Cardiac septum (tissue), 1 donor: ENCODE data around the gene PPFIA3. TPM values are rescaled to one million over a fixed set of nuclear protein-coding genes. Genes with fewer than 3 reads are reported as not detected.
"Not testable (repeated sequence)": the region's sequence is repeated elsewhere in the genome, so short reads cannot be mapped to it uniquely, and the experiment has no call there.

Experiments used
- DNase-seq: peaks from one replicate; pipeline ENCODE4 v3.0.0-alpha.2; 2020; ENCODE audit warnings: low spot score
- intact Hi-C: fragments of 100-400 bp; cut with DNase I; formaldehyde crosslinking; loops from one replicate; pipeline ENCODE4 v1.14.0; 2022
- total RNA-seq: library from RNA; stranded (reverse); fragmentation: NEBNext Ultra II Directional; extraction: Animal tissue kit (Norgen Biotek cat#: 25700); gene quantifications from one replicate; pipeline ENCODE4 v1.2.1, GENCODE V29; 2021
- donor health status: DM: no; HTN: no; CAD: no.

The PPFIA3 gene
- total RNA-seq, 1 donor from 2014 or later = 10.1 TPM

DNA sequence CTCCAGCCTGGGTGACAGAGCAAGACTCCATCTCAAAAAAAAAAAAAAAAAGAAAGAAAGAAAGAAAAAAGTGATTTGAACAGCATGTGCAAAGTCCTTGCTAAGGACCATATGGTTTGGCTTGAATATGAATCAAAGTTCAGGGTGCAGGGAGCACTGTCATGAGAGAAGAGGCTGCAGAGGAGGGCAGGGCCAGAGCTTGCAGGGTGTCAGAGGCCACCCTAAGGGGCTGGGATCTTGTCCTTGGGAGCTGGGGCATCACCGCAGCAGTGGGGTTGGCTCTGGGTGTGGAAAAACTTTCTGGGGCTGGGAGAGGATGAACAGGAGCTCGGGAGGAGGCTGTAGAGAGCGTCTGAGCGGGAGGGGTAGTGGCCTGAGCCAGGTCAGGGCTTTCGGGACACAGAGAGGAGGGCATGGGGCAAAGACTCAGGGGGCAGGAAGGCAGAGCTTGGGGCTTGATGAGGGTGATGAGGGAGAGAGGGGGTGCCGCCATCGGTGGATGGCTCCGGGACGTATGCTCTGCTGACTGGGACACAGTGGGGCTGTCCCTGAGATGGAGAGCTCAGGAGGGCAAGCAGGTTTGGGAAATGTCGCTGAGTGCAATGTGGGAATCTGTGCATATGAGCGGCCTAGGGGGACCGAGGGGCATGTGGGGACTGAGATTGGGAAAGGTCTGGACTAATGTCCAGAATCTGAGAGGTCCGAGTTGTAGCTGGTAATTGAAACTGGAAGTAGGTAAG, 41.3 kb downstream of the PPFIA3 start:
- intact Hi-C loops = no loop called here
- no peak for DNase-seq

DNA sequence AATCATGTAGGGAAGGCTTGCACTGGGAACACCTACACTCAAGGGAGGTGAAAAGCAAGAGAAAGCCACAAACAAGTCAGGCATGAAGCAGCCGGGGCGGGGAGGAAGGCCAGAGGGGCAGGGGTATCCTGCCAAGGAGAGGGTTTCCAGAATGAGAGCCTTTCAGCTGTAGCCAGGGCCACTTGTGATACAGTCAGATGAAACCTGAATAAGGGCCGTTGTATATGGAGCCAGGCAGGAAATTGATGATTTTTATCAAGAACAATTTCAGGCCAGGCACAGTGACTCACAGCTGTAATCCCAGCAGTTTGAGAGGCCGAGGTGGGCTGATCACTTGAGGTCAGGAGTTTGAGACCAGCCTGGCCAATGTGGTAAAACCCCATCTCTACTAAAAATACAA, 42.6 kb downstream of the PPFIA3 start:
- intact Hi-C loops = no loop called here
- DNase-seq = no peak

DNA sequence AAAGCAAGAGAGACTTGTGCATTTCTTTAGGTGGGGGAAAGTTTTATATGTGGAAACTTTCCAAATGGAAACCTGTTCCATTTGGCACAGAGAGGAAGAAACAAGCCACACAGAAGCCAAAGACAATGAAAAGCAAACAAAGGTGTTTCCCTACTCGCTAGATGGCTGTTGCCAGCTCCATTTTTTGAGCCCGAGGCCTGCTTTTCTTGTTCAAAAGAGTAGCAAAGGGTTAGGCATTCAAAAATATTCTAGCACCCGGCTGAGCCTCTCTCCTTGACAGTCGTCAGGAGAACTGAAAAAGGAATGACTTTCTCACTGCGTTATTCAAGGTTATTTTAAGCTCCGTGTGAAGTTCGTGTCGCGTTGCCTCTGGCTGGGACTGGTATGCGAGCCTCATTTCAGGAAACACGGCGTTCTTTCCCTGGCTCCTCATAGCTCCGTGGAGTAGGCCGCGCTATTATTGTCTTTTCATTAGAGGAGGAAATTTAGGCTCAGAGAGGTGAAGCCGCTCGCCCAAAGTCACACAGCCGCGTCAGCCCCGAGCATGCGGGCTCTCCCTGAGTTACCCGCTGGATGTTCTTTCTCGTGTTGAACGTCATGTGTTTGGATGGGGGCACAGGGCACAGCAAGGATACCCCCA, 45.9 kb downstream of the PPFIA3 start:
- intact Hi-C loops = no loop called here
- DNase-seq = no peak

DNA sequence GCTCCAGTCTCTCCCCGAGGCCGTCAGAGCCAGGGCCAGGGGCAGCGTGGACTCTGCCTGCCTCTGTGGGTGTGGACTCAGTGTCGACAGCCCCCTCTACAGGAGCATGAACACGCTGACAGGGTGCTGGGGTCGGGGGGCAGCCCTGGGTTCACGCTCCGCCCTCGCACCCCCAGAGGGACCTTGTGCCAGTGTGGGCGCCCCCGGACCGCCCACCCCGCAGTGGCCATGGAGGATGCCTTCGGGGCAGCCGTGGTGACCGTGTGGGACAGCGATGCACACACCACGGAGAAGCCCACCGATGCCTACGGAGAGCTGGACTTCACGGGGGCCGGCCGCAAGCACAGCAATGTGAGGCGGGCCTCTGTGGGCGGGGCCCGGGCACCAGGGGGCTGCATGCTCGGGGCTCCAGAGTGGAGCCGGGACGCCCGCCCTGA, 46.5 kb downstream of the PPFIA3 start:
- intact Hi-C loops = no loop called here
- no peak for DNase-seq

DNA sequence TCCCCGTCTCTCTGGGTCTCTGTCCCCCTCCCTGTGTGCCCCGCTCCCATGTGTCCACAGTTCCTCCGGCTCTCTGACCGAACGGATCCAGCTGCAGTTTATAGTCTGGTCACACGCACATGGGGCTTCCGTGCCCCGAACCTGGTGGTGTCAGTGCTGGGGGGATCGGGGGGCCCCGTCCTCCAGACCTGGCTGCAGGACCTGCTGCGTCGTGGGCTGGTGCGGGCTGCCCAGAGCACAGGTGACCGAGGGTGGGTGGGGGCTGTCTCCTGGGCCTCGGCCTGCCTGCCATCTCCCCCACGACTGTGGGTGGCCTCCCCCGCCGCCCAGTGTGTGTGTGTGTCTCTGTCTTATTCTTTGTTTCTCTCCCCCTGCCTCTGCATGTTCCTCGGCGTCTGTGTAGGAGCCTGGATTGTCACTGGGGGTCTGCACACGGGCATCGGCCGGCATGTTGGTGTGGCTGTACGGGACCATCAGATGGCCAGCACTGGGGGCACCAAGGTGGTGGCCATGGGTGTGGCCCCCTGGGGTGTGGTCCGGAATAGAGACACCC, 48.6 kb downstream of the PPFIA3 start:
- intact Hi-C loops = no loop called here
- DNase-seq = no peak

DNA sequence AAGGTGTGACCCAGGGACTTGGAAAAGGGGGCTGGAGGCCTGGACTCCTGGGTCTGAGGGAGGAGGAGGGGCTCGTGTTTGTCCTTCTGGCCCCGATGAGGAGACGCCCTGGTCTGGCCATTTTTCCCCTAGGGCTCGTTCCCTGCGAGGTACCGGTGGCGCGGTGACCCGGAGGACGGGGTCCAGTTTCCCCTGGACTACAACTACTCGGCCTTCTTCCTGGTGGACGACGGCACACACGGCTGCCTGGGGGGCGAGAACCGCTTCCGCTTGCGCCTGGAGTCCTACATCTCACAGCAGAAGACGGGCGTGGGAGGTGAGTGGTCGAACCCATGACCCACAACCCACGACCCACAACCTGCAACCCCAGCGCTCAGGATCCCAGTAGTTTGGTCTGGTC, 49.1 kb downstream of the PPFIA3 start:
- intact Hi-C loops = no loop called here
- DNase-seq = no peak

DNA sequence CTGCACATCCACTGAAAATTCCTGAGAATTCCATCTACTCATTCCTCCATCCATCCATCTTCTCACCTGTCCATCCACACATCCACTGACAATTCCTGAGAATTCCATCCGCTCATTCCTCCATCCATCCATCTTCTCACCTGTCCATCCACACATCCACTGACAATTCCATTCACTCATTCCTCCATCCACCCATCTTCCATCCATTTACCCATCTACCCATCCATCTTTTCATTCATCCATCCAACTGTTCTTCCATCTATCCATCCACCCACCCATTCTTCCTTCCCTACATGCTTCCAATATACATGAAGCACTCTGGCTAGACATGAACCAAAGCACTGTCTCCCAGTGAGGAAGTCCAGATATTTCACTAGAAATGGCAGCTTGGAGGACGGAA, 53.9 kb downstream of the PPFIA3 start:
- no peak for DNase-seq
- intact Hi-C loops = no loop called here

DNA sequence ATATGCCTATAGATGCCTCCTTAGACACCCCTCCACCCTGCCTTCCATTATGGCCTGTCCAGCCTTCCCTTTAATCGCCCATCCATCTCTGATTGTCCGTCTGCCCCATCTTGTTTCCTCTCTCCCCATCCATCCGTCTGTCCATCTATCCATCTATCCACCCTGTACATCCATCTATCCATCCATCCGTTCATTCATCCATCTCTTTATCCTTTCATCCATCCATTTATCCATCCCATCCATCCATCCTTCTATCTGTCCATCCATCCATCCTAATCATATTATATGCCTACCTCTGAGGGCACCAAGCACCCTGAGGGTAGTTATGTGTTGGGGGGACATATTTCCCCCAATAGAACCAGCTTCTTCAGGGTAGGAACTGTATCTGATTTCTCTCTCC, 61.3 kb downstream of the PPFIA3 start:
- intact Hi-C loops = no loop called here

DNA sequence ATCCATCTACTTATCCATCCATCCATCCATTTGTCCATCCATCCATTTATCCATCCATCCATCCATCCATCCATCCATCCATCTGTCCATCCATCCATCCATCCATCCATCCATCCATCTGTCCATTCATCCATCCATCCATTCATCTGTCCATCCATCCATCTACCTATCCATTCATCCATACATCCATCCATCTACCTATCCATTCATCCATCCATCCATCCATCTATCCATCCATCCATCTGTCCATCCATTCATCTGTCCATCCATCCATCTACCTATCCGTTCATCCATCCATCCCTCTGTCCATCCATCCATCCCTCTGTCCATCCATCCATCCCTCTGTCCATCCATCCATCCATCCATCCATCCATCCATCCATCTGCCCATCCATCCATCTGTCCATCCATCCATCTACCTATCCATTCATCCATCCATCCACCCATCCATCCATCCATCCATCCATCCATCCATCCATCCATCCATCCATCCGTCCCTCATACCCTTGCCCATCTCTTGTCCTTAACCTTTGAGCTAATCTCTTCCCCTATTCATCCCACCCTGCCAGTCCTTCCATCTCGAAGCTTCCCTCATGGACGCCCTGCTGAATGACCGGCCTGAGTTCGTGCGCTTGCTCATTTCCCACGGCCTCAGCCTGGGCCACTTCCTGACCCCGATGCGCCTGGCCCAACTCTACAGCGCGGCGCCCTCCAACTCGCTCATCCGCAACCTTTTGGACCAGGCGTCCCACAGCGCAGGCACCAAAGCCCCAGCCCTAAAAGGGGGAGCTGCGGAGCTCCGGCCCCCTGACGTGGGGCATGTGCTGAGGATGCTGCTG, 62.9 kb downstream of the PPFIA3 start:
- intact Hi-C loops, DNase-seq: not testable (repeated sequence)

More for the DNA sequence above, 61.3 kb downstream of the PPFIA3 start:
- DNase-seq = no peak

DNA sequence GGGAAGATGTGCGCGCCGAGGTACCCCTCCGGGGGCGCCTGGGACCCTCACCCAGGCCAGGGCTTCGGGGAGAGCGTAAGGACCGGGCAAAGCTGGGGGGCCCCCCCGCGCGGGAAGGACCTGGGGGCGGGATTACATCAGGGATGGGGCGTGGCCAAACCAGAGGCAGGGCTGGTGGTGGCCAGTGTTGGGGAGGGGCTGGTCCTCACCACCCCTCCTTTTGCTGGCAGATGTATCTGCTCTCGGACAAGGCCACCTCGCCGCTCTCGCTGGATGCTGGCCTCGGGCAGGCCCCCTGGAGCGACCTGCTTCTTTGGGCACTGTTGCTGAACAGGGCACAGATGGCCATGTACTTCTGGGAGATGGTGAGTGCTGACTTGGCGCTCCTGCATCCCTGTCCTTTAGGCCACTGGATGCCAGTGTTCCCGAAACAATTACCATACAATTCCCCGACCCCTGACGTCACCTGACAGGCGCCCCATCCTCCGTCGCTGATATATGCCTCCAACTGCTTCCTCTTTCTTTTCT, 63.6 kb downstream of the PPFIA3 start:
- intact Hi-C loops = no loop called here

DNA sequence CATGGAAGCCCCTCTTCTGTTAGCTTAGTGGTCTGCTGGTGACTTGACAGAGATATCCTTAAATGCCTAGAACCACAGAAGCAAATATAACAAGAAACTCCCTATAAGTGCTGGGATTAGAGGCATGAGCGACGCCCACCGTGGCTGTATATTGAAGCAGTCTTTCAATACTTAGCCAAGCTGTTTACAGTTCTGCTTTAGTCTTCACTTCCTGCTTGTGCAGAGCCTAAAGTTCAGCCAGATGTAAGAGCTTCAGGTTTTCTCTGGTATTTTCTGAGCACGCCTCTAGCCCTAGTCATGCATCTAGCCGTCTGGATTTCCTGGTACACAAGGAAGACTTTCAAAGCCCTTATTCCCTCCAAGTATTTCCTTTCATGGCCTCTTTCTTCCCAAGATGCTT, 66.8 kb downstream of the PPFIA3 start:
- no peak for DNase-seq
- intact Hi-C loops = no loop called here

More for the DNA sequence above, 63.6 kb downstream of the PPFIA3 start:
- DNase-seq = no peak

DNA sequence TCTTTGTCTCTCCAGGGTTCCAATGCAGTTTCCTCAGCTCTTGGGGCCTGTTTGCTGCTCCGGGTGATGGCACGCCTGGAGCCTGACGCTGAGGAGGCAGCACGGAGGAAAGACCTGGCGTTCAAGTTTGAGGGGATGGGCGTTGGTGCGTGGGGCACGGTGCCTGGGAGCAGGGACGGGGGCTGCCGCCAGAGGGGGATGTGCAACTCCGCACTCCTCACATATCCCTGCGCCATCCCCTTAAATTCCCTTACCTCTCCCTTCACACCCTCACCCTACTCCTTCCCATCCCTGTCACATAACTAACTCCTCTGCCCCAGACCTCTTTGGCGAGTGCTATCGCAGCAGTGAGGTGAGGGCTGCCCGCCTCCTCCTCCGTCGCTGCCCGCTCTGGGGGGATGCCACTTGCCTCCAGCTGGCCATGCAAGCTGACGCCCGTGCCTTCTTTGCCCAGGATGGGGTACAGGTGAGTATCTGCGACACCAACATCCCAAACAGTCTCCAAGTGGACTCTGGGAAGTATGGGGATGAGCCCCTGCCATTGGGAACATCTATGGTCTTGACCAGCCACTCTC, 69.4 kb downstream of the PPFIA3 start:
- intact Hi-C loops = no loop called here

DNA sequence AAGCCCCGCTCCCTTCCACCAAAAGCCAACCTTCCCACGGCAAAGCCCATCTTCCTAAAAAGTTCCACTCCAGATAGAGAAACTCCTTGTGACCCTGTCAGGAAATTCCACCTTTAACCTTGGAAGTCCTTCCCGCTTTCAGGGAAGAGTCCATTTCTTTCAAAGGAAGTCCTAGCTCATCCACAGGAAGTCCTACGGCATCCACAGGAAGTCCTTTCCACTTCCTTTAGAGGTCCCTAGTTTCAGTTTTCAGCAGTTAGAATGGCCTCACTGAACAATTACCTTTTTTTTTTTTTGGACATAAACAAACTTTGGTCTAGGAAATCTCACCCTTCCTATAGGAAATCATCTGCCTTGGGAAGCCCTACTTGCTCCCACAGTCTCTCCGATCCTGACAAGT, 69.9 kb downstream of the PPFIA3 start:
- DNase-seq = no peak
- intact Hi-C loops = no loop called here

More for the DNA sequence above, 69.4 kb downstream of the PPFIA3 start:
- no peak for DNase-seq

DNA sequence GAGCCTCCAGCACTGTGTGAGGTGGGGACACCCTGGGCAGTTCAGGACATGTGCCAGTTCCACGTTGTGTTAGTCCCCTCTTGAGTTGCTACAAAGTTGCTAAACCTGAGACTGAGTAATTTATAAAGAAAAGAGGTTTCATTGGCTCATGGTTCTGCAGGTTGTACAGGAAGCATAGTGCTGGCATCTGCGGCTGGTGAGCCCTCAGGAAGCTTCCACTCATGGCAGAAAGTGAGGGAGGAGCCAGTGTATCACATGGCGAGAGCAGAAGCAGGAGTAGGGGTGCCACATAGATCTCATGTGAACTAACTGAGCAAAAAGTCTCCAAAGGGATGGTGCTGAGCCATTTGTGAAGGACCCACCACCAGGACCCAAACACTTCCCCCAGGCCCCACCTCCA, 71.4 kb downstream of the PPFIA3 start:
- intact Hi-C loops = no loop called here

DNA sequence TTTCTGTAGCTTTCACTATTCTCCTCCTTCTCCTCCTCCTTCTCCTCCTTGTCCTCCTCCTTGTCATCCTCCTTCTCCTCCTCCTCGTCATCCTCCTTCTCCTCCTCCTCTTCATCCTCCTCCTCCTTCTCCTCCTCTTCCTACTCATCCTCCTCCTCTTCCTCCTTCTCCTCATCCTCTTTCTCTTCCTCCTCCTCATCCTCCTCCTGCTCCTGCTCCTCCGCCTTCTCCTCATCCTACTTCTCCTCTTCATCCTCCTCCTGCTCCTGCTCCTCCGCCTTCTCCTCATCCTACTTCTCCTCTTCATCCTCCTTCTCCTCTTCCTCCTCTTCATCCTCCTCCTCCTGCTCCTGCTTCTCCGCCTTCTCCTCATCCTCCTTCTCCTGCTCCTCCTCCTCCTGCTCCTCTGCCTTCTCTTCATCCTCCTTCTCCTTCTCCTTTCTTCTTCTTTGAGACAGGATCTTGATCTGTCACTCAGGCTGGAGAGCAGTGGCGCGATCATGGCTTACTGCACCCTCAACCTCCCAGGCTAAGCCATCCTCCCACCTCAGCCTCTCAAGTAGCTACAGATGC, 74.6 kb downstream of the PPFIA3 start:
- no peak for DNase-seq
- intact Hi-C loops = no loop called here

More for the DNA sequence above, 71.4 kb downstream of the PPFIA3 start:
- DNase-seq = no peak

DNA sequence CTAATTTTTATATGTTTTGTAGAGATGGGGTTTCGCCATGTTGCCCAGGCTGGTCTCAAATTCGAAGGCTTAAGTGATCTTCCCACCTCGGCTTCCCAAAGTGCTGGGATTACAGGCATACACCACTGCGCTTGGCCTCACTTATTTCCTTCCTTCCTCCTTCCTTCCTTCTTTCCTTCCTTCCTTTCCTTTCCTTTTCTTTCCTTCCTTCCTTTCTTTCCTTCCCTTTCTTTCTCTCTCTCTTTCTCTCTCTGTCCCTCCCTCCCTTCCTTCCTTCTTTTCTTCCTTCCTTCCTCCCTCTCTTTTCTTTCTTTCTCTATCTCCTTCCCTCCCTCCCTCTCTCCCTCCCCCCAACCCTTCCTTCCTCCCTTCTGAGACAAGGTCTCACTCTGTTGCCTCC, 75.1 kb downstream of the PPFIA3 start:
- DNase-seq = no peak
- intact Hi-C loops = no loop called here

DNA sequence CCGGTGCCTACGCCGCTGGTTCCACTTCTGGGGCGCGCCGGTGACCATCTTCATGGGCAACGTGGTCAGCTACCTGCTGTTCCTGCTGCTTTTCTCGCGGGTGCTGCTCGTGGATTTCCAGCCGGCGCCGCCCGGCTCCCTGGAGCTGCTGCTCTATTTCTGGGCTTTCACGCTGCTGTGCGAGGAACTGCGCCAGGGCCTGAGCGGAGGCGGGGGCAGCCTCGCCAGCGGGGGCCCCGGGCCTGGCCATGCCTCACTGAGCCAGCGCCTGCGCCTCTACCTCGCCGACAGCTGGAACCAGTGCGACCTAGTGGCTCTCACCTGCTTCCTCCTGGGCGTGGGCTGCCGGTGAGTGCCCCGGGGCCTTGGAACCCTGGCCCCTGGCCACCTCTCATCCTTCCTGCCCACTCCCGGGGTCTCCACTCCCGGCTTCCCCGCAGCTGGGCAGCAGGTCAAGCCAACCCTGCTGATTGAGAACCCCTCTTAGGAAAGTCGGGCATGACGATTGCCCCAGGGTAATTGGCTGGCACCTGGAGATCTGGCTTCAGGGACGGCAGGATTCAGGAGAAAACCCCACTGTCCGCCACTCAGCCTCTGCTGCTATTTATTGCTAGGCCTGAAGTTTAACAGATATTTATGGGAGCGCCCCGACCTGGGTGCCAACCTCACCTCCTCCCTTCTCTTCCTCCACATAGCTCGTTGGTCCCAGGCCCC, 77.3 kb downstream of the PPFIA3 start:
- intact Hi-C loops = no loop called here
- DNase-seq = peak; percentile 85

DNA sequence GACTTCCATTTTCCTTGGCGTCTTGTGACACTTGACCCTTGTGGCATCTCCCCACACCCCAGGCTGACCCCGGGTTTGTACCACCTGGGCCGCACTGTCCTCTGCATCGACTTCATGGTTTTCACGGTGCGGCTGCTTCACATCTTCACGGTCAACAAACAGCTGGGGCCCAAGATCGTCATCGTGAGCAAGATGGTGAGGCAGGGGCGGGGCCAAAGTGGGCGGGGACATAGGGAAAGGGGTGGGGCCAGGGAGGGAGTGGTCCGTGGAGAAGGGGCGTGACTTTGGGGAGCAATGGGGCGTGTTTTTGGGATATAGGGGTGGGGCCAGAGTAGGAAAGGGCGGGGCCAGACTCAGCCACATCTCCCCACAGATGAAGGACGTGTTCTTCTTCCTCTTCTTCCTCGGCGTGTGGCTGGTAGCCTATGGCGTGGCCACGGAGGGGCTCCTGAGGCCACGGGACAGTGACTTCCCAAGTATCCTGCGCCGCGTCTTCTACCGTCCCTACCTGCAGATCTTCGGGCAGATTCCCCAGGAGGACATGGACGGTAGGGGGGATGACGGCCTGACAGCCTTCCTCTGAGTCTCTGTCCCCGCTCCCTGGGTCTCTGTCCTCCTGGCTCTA, 81.0 kb downstream of the PPFIA3 start:
- intact Hi-C loops = loop anchor here (10.0 kb wide), 1 partner anchor 206 kb away; the partner anchor contains the start of genes GYS1 and RUVBL2
- DNase-seq = no peak
